Neural cell (in vitro differentiated cells): ENCODE measurements around the gene SEC22A.

Source experiments
- EZH2 ChIP-seq: fragments of 200-600, 300-800 bp; shearing (Covaris generic), sonication (generic); IDR thresholded peaks from 2 replicates; pipeline ENCODE4 v1.6.1; 2014; ENCODE audit warnings: antibody characterized with exemption, low read length, borderline replicate concordance, mild to moderate bottlenecking; ENCODE audit not compliant: insufficient read depth, poor library complexity, severe bottlenecking
- POLR2AphosphoS5 ChIP-seq: IDR thresholded peaks from 2 replicates; pipeline ENCODE4 v1.6.1; 2012
- RAD21 ChIP-seq: fragments of 450-650 bp; conservative IDR thresholded peaks from 2 replicates; pipeline ENCODE4 v1.6.1; 2014; ENCODE audit warnings: antibody characterized with exemption, mild to moderate bottlenecking, moderate library complexity
- TF ChIP-seq, protein P1 (sequence below): fragments of 450-650 bp; IDR thresholded peaks from 2 replicates; pipeline ENCODE4 v1.5.1; 2014; ENCODE audit warnings: antibody characterized with exemption, mild to moderate bottlenecking, moderate library complexity; ENCODE audit not compliant: poor library complexity, severe bottlenecking

DNA sequence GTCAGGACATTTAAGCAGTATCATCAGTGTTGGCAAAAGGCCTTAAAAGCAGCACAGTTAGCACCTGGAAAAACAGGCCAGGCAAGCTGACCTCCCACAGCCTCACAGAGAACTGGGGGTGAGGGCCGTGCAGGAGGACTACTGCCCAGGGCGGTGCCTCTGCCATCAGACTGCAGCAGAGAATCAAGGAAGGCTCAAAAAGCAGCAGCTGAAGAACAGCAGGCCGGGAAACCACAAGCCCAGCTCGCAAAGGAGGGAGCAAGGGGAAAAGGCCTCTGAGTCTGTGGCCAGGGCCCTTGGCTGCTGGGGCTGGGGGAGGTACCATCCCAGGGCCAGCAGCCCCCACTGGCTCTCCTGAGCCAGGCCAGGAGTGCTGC is 84.2 kb downstream of the SEC22A start:
- TF ChIP-seq, protein P1, sequence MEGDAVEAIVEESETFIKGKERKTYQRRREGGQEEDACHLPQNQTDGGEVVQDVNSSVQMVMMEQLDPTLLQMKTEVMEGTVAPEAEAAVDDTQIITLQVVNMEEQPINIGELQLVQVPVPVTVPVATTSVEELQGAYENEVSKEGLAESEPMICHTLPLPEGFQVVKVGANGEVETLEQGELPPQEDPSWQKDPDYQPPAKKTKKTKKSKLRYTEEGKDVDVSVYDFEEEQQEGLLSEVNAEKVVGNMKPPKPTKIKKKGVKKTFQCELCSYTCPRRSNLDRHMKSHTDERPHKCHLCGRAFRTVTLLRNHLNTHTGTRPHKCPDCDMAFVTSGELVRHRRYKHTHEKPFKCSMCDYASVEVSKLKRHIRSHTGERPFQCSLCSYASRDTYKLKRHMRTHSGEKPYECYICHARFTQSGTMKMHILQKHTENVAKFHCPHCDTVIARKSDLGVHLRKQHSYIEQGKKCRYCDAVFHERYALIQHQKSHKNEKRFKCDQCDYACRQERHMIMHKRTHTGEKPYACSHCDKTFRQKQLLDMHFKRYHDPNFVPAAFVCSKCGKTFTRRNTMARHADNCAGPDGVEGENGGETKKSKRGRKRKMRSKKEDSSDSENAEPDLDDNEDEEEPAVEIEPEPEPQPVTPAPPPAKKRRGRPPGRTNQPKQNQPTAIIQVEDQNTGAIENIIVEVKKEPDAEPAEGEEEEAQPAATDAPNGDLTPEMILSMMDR = no peak
- TF ChIP-seq POLR2AphosphoS5 = no peak
- no peak for TF ChIP-seq RAD21
- no peak for TF ChIP-seq EZH2
